HepG2 (cell line): ENCODE measurements around the gene CHPF. TPM values are rescaled to one million over a fixed set of nuclear protein-coding genes. Genes with fewer than 3 reads are reported as not detected.

Experiments used
- BATF2 ChIP-seq: sonication (generic); formaldehyde crosslinking; IDR thresholded peaks from 2 replicates; pipeline ENCODE4 v1.8.0; 2022; ENCODE audit warnings: mild to moderate bottlenecking, missing genetic modification reagents, moderate library complexity
- BRD4 ChIP-seq: sonication (generic); formaldehyde crosslinking; IDR thresholded peaks from 2 replicates; pipeline ENCODE4 v1.4.0; 2020; ENCODE audit warnings: missing genetic modification reagents
- CTCF ChIP-seq: sonication (generic); formaldehyde crosslinking; IDR thresholded peaks from 2 replicates; pipeline ENCODE4 v1.5.0; 2020; ENCODE audit warnings: mild to moderate bottlenecking, missing genetic modification reagents, moderate library complexity
- EEA1 ChIP-seq: sonication (generic); formaldehyde crosslinking; IDR thresholded peaks from 2 replicates; pipeline ENCODE4 v1.5.1; 2020; ENCODE audit warnings: mild to moderate bottlenecking, missing genetic modification reagents, borderline replicate concordance
- ETS1 ChIP-seq: sonication (generic); formaldehyde crosslinking; IDR thresholded peaks from 2 replicates; pipeline ENCODE4 v1.4.0; 2020; ENCODE audit warnings: missing genetic modification reagents
- FLYWCH1 ChIP-seq: sonication (generic); formaldehyde crosslinking; IDR thresholded peaks from 2 replicates; pipeline ENCODE4 v1.8.1; 2023; ENCODE audit warnings: mild to moderate bottlenecking, missing genetic modification reagents
- PPARG ChIP-seq: conservative IDR thresholded peaks from 2 replicates; pipeline ENCODE4 v1.6.1; 2016; ENCODE audit warnings: missing biosample characterization, missing genetic modification reagents
- SNAPC4 ChIP-seq: sonication (generic); formaldehyde crosslinking; IDR thresholded peaks from 2 replicates; pipeline ENCODE4 v1.4.0; 2020; ENCODE audit warnings: mild to moderate bottlenecking, missing genetic modification reagents
- ZEB1 ChIP-seq: IDR thresholded peaks from 2 replicates; pipeline ENCODE4 v1.6.1; 2012; ENCODE audit warnings: mild to moderate bottlenecking, low read depth, inconsistent platforms; ENCODE audit not compliant: insufficient replicate concordance
- polyA plus RNA-seq, 8 experiments: library from polyadenylated mRNA; depleted of rRNA in 3 of 8; stranded (reverse) in 7 of 8; unstranded in 1 of 8; fragments of >200 nt; fragmentation: Illumina TruSeq in 4 of 8; extraction: Trizol in 4 of 8; gene quantifications; 2 replicates each; pipeline versions ENCODE4 v1.2.1 to v1.2.3, GENCODE V29; 2011 to 2016; ENCODE audit warnings: low read depth in 4 of 8, missing spikeins in 1 of 8, mixed read lengths in 1 of 8; ENCODE audit not compliant: insufficient read depth in 1 of 8
- total RNA-seq, 5 experiments: library from RNA; depleted of rRNA; stranded (reverse); fragments of >200 nt; fragmentation: Illumina TruSeq; extraction: Trizol; gene quantifications; 2 replicates each; pipeline ENCODE4 v1.2.3, GENCODE V29; 2016; ENCODE audit warnings: low read depth in 1 of 5
- TF ChIP-seq, protein P1 (sequence below): sonication (generic); formaldehyde crosslinking; IDR thresholded peaks from 2 replicates; pipeline ENCODE4 v1.5.0; 2020; ENCODE audit warnings: missing genetic modification reagents
- TF ChIP-seq, protein P2 (sequence below): sonication (generic); formaldehyde crosslinking; IDR thresholded peaks from 2 replicates; pipeline ENCODE4 v1.4.0; 2020; ENCODE audit warnings: mild to moderate bottlenecking, missing genetic modification reagents
- TF ChIP-seq, protein P3 (sequence below): sonication (generic); formaldehyde crosslinking; IDR thresholded peaks from 2 replicates; pipeline ENCODE4 v1.4.0; 2020; ENCODE audit warnings: missing genetic modification reagents

Gene CHPF
- total and polyA plus RNA-seq, 2 of the 13 experiments (the other 11 are each of a cell fraction or from before 2014, with no cell fraction given), result 79.6 to 111 TPM

DNA sequence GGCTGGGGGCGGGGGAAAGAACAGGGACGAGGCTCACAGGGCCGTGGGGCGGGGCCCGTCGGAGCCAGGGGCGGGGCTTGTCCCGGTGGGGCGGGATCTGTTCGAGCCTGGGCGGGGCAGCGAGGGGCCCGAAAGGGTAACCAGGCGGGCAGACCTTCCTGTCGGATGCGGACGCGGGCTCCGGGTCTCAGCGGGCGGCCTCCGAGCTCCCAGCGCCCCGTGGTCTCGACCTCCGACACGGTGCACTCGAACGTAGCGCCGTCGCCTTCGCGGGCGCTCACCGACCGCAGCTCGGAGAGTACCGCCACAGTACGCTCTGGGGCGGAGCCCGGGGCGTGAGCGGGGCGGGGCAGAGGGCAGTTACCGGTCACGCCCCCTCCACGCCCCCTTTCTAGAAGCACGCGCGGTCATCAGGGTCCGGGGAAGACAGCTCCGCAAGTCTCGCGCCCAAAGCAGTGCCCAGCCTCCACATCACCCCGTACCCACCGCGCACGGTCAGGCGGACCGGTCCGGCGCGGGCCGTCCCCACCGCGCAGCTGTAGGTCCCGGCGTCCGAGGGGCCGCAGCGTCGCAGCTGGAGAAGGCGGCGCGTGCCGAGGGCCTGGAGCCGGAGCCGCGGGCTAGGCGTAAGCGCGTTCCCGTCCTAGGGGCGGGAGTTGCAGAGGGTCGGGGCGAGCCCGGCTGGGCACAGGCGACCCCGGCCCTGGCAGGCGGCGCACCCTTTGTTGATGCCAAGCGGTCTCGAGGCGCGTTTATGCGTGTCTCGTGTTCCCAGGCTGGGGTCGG is 9.0 kb upstream of the CHPF start (continued):
- TF ChIP-seq, protein P1, sequence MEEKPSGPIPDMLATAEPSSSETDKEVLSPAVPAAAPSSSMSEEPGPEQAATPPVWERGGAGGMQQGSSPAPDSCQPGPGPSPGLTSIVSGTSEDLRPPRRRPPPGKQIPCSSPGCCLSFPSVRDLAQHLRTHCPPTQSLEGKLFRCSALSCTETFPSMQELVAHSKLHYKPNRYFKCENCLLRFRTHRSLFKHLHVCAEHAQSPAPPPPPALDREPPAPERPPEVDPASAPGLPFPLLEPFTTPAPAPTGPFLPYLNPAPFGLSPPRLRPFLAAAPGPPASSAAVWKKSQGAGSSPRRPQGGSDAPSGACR (CRISPR knock-in tag), result no peak
- TF ChIP-seq ZEB1 (no peak), CTCF (CRISPR knock-in tag) (no peak; the same call in 1 of the 2 replicates), EEA1 (CRISPR knock-in tag) (no peak), PPARG (no peak), ETS1 (CRISPR knock-in tag) (no peak), FLYWCH1 (CRISPR knock-in tag) (peak; percentile 76; the same call in 1 of the 2 replicates), BATF2 (CRISPR knock-in tag) (peak; percentile 91), SNAPC4 (CRISPR knock-in tag) (peak; percentile 81; the same call in 1 of the 2 replicates), BRD4 (CRISPR knock-in tag) (no peak)
- TF ChIP-seq, protein P2, sequence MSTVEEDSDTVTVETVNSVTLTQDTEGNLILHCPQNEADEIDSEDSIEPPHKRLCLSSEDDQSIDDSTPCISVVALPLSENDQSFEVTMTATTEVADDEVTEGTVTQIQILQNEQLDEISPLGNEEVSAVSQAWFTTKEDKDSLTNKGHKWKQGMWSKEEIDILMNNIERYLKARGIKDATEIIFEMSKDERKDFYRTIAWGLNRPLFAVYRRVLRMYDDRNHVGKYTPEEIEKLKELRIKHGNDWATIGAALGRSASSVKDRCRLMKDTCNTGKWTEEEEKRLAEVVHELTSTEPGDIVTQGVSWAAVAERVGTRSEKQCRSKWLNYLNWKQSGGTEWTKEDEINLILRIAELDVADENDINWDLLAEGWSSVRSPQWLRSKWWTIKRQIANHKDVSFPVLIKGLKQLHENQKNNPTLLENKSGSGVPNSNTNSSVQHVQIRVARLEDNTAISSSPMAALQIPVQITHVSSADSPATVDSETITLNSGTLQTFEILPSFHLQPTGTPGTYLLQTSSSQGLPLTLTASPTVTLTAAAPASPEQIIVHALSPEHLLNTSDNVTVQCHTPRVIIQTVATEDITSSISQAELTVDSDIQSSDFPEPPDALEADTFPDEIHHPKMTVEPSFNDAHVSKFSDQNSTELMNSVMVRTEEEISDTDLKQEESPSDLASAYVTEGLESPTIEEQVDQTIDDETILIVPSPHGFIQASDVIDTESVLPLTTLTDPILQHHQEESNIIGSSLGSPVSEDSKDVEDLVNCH (CRISPR knock-in tag), result peak; percentile 86
- TF ChIP-seq, protein P3, sequence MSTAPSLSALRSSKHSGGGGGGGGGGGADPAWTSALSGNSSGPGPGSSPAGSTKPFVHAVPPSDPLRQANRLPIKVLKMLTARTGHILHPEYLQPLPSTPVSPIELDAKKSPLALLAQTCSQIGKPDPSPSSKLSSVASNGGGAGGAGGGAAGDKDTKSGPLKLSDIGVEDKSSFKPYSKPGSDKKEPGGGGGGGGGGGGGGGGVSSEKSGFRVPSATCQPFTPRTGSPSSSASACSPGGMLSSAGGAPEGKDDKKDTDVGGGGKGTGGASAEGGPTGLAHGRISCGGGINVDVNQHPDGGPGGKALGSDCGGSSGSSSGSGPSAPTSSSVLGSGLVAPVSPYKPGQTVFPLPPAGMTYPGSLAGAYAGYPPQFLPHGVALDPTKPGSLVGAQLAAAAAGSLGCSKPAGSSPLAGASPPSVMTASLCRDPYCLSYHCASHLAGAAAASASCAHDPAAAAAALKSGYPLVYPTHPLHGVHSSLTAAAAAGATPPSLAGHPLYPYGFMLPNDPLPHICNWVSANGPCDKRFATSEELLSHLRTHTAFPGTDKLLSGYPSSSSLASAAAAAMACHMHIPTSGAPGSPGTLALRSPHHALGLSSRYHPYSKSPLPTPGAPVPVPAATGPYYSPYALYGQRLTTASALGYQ (CRISPR knock-in tag), result no peak
